Measurements from ENCODE around the gene NDST3.
A peak's percentile ranks its signal among the peaks of the same experiment; 100 is the strongest.

Gene NDST3

DNA sequence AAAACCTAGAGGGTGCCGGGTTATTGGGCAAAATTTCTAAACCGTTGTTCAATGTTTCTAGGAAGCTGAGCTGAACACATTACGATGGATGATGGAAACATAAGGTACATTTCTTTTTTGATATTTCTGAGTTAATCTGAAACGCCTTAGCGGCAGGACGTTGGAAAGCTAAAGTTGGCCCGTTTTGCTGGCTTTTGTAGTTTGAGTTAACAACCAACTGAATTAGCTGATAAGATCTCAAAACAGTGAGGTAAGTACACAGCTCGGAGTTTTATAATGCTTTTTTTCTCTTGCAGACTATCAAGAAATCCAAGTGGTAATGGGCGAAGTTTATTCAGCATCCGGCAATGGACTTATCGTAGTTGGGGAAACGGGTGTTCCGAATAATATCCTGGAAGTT, 245.0 kb downstream of the NDST3 start:
- no peak for FAIRE-seq
- TF ChIP-seq POLR2A (IDR thresholded peaks at IDR 0.05; ENCODE audit: low read depth, low read length): no peak
- no peak for TF ChIP-seq POLR2AphosphoS5 (IDR thresholded peaks at IDR 0.05; ENCODE audit: low read depth, low read length)
- no peak for TF ChIP-seq TAF1 (IDR thresholded peaks at IDR 0.05; ENCODE audit: borderline replicate concordance, low read depth, low read length)
- no peak for DNase-seq (ENCODE audit: insufficient read length)

DNA sequence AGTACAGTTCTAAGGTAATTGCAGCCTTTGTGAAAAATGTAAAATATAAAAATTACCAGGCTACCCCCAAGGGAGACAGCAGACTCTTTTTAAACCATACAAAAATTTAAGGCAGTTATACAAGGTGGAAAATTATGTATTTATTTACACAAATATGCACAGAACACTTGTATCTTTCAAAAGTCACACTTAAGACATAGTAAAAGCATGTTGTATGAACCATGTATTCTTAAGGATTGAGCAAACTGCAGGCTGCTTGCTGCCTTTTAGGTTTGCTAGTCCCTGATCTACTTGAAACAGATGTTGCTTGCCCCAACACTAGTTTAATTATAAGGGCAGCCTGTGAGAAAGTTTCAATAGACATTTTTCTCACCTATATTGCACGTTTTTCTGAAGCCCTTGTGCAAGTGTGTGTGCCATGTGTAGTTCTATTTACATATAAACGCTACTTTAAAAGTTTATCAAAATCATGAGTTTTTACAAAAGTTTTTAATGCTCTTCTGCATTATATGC, 245.7 kb downstream of the NDST3 start:
- DNase-seq (ENCODE audit: insufficient read length) (no peak), FAIRE-seq (peak; percentile 60)
- TF ChIP-seq POLR2AphosphoS5 (IDR thresholded peaks at IDR 0.05; ENCODE audit: low read depth, low read length): no peak; the same call in 1 of the 2 replicates
- peak; percentile 5; the same call in 1 of the 2 replicates for TF ChIP-seq POLR2A (IDR thresholded peaks at IDR 0.05; ENCODE audit: low read depth, low read length)
- TF ChIP-seq TAF1 (IDR thresholded peaks at IDR 0.05; ENCODE audit: borderline replicate concordance, low read depth, low read length): no peak

DNA sequence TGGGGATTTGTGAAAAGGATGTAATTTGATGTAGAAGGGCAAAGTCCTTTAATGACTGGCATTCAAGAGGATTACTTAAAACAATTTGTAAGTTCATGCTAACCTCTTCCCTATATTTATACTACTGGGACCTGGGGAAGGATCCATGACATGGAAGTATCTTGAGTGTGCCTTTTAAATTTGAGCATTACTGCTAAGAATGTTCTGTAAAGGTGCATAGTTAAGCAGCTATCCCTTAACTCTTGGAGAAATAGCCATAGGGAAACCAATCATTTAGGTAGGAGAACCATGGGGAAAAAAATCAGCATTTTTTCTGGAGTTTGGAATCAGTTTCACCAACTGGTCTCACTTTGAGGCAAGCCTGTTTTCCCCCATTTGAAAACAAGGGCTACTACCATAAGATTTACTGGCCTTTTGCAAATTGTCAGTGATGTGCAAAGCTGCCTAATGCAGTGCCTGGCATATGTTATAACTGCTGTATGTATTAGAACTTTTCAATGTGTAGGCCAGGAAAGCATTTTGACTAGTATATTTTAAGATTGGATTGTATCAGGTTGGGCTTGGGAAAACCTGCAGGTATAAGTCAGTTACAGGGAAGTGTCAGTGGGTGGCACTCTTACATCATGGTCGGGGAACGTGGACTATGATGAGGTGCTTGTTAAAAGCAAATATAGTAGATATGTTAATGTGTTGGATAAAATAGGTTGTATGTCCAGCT, 246.4 kb downstream of the NDST3 start:
- DNase-seq (ENCODE audit: insufficient read length): no peak
- no peak for FAIRE-seq
- no peak for TF ChIP-seq TAF1 (IDR thresholded peaks at IDR 0.05; ENCODE audit: borderline replicate concordance, low read depth, low read length)
- TF ChIP-seq POLR2A (IDR thresholded peaks at IDR 0.05; ENCODE audit: low read depth, low read length): peak; percentile 60; the same call in 1 of the 2 replicates
- TF ChIP-seq POLR2AphosphoS5 (IDR thresholded peaks at IDR 0.05; ENCODE audit: low read depth, low read length): peak; percentile 86

DNA sequence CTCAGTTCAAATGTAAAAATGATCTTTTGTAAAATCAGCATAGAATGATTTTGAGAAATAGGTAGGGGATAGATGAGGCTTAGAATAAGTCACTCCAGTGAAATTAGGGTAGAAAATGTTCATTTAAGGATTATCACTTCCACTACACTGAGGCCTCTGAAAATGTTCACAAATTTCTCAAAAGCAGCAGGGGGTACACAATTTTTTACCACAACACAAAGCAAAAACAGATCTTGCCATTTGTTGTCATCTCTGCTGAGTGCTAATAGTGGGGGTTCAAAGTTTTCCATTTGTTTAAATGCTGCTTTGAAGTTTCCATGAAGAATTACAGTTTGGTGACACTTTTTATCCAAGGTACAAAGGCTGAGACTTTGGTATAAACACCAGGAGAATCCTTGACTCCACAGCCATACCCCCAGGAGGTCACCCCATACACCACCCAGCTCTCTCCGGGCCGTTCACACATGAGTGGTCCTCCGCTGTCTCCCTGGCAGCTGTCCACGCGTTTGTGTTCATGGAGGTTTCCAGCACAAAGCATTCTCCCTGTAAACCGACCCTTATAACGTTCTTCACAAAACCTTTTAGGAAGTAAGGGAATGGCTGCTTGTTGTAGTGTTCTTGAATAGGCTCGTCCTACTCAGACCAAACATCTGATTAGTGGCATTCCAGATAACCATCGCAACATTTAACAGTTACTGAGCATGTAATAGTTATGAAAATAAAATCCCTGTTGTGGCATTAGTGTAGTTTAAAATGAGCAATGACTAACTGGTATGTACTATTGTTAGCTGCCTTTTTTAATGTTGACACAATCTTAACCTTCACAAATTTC, 247.5 kb downstream of the NDST3 start:
- TF ChIP-seq TAF1 (IDR thresholded peaks at IDR 0.05; ENCODE audit: borderline replicate concordance, low read depth, low read length) (no peak), POLR2AphosphoS5 (IDR thresholded peaks at IDR 0.05; ENCODE audit: low read depth, low read length) (peak; percentile 80), POLR2A (IDR thresholded peaks at IDR 0.05; ENCODE audit: low read depth, low read length) (peak; percentile 80)
- FAIRE-seq (no peak), DNase-seq (ENCODE audit: insufficient read length) (no peak)

DNA sequence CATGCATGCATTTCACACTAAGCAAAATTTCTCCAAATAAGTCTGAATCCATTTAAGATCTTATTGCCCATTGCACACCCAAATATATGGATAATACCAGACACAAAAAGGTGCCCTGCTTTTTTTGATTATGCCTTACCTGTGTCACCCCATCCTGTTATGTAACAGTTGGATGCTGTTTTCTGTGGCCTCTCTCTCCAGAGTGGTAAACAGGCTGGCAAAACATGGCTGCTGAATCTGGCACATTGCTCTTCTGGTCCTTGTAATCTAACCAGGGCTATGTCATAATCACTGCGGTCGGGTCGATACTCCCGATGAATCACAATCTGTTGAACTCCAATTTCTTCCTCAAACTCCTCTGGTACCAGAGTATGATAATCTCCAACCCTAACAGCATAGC, 248.4 kb downstream of the NDST3 start:
- peak; percentile 42 for TF ChIP-seq POLR2A (IDR thresholded peaks at IDR 0.05; ENCODE audit: low read depth, low read length)
- no peak for TF ChIP-seq TAF1 (IDR thresholded peaks at IDR 0.05; ENCODE audit: borderline replicate concordance, low read depth, low read length)
- TF ChIP-seq POLR2AphosphoS5 (IDR thresholded peaks at IDR 0.05; ENCODE audit: low read depth, low read length): no peak
- FAIRE-seq: no peak
- DNase-seq (ENCODE audit: insufficient read length): no peak

DNA sequence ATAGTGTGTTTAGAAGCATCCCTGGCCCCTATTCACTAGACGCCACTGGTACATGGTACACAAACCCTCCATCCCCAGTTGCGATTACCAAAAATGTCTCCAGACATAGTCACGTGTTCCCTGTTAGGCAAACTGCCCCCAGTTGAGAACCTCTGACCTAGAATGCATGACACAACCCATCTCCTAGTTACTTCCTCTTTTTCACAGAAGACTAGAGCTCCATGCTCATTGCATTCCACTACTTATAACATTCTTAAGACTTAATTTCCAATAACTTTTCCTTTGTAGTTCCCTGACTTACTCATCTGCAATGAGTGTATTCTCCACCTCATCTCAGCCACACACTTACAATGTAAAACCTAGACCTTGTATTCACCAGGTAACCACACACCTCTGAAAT, 249.9 kb downstream of the NDST3 start:
- no peak for DNase-seq (ENCODE audit: insufficient read length)
- no peak for TF ChIP-seq POLR2A (IDR thresholded peaks at IDR 0.05; ENCODE audit: low read depth, low read length)
- peak; percentile 46 for FAIRE-seq

DNA sequence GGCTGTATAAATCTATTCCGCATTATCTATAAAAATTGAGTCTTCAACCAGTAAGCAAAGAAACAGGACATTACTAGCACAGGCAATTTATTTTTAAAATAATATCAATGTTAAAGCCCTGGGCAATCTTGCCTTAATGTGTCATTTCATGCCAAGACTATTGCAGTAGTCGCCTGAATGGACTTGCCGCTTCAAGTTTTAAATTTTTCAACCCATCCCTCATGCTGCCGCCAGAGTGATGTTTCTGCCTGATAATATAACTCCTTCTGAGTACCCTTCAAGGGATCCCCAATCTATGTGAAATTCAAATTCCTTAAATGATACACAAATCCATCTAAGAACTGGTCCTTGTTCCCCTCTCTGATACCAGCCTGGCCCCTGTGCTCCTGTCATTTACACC, 251.6 kb downstream of the NDST3 start:
- DNase-seq (ENCODE audit: insufficient read length) (no peak), FAIRE-seq (no peak)
- TF ChIP-seq POLR2A (IDR thresholded peaks at IDR 0.05; ENCODE audit: low read depth, low read length) (no peak), TAF1 (IDR thresholded peaks at IDR 0.05; ENCODE audit: borderline replicate concordance, low read depth, low read length) (no peak), POLR2AphosphoS5 (IDR thresholded peaks at IDR 0.05; ENCODE audit: low read depth, low read length) (no peak)

DNA sequence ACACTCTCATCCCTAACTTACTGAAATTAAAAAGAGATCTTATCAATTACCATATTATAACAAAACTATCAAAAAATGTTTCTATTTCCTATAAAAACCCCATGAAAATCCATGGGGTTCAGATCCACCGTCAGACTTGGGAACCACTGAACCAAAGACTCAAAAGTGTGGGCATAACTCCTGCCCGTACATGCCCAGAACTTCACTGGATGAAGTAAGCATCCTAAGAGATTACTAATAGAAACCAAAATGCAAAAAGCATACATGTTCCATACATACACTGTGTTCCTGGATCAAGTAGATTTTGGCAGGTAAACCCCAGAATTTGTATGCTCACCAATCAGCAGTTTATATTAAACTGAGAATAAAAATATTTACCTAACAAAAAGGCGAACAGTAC, 252.4 kb downstream of the NDST3 start:
- TF ChIP-seq POLR2AphosphoS5 (IDR thresholded peaks at IDR 0.05; ENCODE audit: low read depth, low read length) (no peak), POLR2A (IDR thresholded peaks at IDR 0.05; ENCODE audit: low read depth, low read length) (no peak), TAF1 (IDR thresholded peaks at IDR 0.05; ENCODE audit: borderline replicate concordance, low read depth, low read length) (no peak)
- FAIRE-seq (no peak), DNase-seq (ENCODE audit: insufficient read length) (no peak)

DNA sequence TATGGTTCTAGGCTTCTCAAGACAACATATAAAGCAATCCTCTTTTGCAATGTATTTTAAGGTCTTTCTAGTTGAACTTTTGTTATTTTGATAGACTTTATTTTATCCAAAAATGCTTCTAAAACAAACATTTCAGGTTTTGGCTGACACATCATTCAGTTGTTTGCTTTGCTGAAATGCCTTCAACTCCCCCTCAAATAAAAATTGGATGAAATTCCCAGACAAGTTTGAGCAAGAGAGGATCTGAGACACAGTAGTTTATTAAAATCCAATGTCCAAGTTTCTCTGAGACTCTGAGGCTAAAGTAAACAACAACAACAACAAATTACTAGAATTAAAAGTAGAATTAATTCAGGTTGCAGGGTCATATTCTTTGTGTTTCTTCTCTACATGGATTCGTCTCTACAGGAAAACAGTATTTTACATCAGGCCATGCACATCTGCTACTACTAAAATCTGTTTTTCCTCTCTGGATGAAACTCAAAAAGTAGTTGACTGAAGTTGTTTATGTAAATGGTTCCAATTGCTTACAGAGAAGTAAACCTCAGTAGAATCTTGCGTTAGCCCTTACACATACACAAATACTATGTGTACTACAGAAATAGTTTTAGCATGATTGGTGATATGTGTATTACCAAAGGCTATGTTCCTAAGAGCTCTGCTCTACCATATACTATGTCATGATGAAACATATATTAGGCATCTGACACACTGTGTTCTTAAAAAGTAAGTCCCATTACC, 253.6 kb downstream of the NDST3 start:
- no peak for FAIRE-seq
- DNase-seq (ENCODE audit: insufficient read length): no peak
- no peak for TF ChIP-seq POLR2A (IDR thresholded peaks at IDR 0.05; ENCODE audit: low read depth, low read length)
- TF ChIP-seq POLR2AphosphoS5 (IDR thresholded peaks at IDR 0.05; ENCODE audit: low read depth, low read length): no peak
- no peak for TF ChIP-seq TAF1 (IDR thresholded peaks at IDR 0.05; ENCODE audit: borderline replicate concordance, low read depth, low read length)

DNA sequence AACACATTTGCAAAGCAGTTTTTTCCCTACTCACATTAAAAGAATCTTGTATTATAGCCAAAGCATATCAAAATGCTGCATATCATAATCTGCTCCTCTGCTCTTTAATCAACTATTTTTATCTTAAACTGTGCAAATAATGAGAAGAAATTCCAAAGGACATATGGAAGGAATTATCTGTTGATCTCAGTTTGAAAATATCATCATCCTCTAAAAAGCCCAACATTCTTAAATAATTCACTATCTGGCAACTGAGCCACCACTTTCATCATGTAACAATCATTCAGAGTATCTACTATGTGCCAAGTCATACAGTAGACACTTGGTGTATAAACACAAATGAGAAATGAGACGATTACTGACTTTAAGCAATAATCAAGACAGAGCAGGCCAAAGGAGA, 255.5 kb downstream of the NDST3 start:
- TF ChIP-seq TAF1 (IDR thresholded peaks at IDR 0.05; ENCODE audit: borderline replicate concordance, low read depth, low read length): no peak
- no peak for TF ChIP-seq POLR2AphosphoS5 (IDR thresholded peaks at IDR 0.05; ENCODE audit: low read depth, low read length)
- no peak for TF ChIP-seq POLR2A (IDR thresholded peaks at IDR 0.05; ENCODE audit: low read depth, low read length)
- DNase-seq (ENCODE audit: insufficient read length): no peak
- no peak for FAIRE-seq

DNA sequence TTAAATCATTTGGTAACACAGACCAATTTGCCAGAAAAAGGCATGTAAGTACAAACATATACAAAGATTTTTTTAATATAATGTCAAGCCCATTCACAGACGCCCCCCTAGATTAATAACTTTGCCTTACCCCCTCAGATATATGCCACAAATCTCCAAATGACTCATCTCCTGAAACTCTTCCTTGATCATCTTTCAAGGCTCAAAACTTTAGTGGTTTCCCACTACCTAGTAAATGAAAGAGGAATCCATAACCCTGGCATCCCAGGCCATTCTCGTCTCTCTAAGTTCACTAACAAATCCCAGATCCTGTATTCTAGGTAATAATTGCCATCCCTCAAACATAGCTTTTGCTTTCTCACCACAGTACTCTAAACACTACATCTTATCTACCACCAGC, 256.7 kb downstream of the NDST3 start:
- DNase-seq (ENCODE audit: insufficient read length) (no peak), FAIRE-seq (no peak)
- TF ChIP-seq POLR2AphosphoS5 (IDR thresholded peaks at IDR 0.05; ENCODE audit: low read depth, low read length) (no peak), TAF1 (IDR thresholded peaks at IDR 0.05; ENCODE audit: borderline replicate concordance, low read depth, low read length) (no peak), POLR2A (IDR thresholded peaks at IDR 0.05; ENCODE audit: low read depth, low read length) (no peak)

All from GM12892 (cell line).